ENCODE measurements around the gene RPGR. TPM values are rescaled to one million over a fixed set of nuclear protein-coding genes. Genes with fewer than 3 reads are reported as not detected.

Gene RPGR
- total RNA-seq, 1 experiment from 2014 or later: 23.8 TPM

GRCh38 chrX:38311743-38312142 lies 15.6 kb downstream of the RPGR start:
- no peaks in the 10 kb centered on the region for H3K9me3 Mint-ChIP-seq (ENCODE audit: unreplicated experiment)
- intact Hi-C loops (cut with micrococcal nuclease): loop anchor here (2.0 kb wide), 1 partner anchor 15 kb away; the partner anchor contains the start of gene RPGR
- H3K27ac Mint-ChIP-seq (ENCODE audit: low read depth, unreplicated experiment): no peak overlapping the region
- TSS peak; percentile 57 for BruUV-seq (replicated peaks)
- H3K27me3 Mint-ChIP-seq (ENCODE audit: insufficient read depth, unreplicated experiment): peaks cover 26% of the 10 kb centered on the region
- no peak overlapping the region for H3K4me3 Mint-ChIP-seq (ENCODE audit: unreplicated experiment)
- peaks cover 19% of the 10 kb centered on the region for H3K4me1 Mint-ChIP-seq (ENCODE audit: insufficient read depth, unreplicated experiment)
- TF ChIP-seq CTCF (IDR thresholded peaks at IDR 0.05; ENCODE audit: unreplicated experiment): no peak
- ChIA-PET POLR2A (interaction anchor here (1.7 to 2.9 kb wide), 2 partner anchors 12 to 15 kb away, joined by 5 to 19 read pairs; partner anchors contain the start of gene RPGR), CTCF (interaction anchor here (0.6 to 0.7 kb wide), 2 partner anchors 14 to 62 kb away, joined by 3 read pairs; no protein-coding TSS in a partner anchor)
- no peak for DNase-seq (ENCODE audit: unreplicated experiment)
- H3K36me3 Mint-ChIP-seq (ENCODE audit: insufficient read depth, unreplicated experiment): peaks cover 23% of the 10 kb centered on the region

- Mint-ChIP-seq H3K4me1 (ENCODE audit: insufficient read depth, unreplicated experiment) (peaks cover 6% of the 10 kb centered on the region), H3K27me3 (ENCODE audit: insufficient read depth, unreplicated experiment) (peaks cover 41% of the 10 kb centered on the region), H3K36me3 (ENCODE audit: insufficient read depth, unreplicated experiment) (peaks cover 11% of the 10 kb centered on the region), H3K4me3 (ENCODE audit: unreplicated experiment) (peak overlapping the region; percentile 19), H3K9me3 (ENCODE audit: unreplicated experiment) (no peaks in the 10 kb centered on the region), H3K27ac (ENCODE audit: low read depth, unreplicated experiment) (peak overlapping the region; percentile 95)
- DNase-seq (ENCODE audit: unreplicated experiment): peak; percentile 68
- POLR2A ChIA-PET: interaction anchor here (0.8 to 7.8 kb wide), 3 partner anchors 16 to 500 kb away, joined by 4 to 123 read pairs (median 5); partner anchors contain the start of gene RPGR
- CTCF ChIA-PET: interaction anchor here (0.8 to 5.7 kb wide), 5 partner anchors 11 to 22 kb away, joined by 3 to 42 read pairs (median 3); partner anchors contain the start of gene RPGR
- no TSS peak for BruUV-seq (replicated peaks)
- no peak for TF ChIP-seq CTCF (IDR thresholded peaks at IDR 0.05; ENCODE audit: unreplicated experiment)
- intact Hi-C loops (cut with micrococcal nuclease): loop anchor here (2.0 kb wide), 1 partner anchor 21 kb away; the partner anchor contains the start of gene RPGR
These were observed 21.3 kb downstream of the RPGR start for GRCh38 chrX:38305971-38306370.

- ChIA-PET POLR2A (interaction anchor here (0.6 to 7.8 kb wide), 2 partner anchors 18 to 34 kb away, joined by 3 to 123 read pairs; partner anchors contain the start of gene RPGR), CTCF (interaction anchor here (0.6 to 5.7 kb wide), 4 partner anchors 11 to 36 kb away, joined by 3 to 42 read pairs (median 12); partner anchors contain the start of gene RPGR)
- Mint-ChIP-seq H3K27ac (ENCODE audit: low read depth, unreplicated experiment) (peak overlapping the region; percentile 39), H3K36me3 (ENCODE audit: insufficient read depth, unreplicated experiment) (peaks cover 11% of the 10 kb centered on the region), H3K27me3 (ENCODE audit: insufficient read depth, unreplicated experiment) (peaks cover 46% of the 10 kb centered on the region), H3K9me3 (ENCODE audit: unreplicated experiment) (no peaks in the 10 kb centered on the region), H3K4me1 (ENCODE audit: insufficient read depth, unreplicated experiment) (peaks cover 6% of the 10 kb centered on the region), H3K4me3 (ENCODE audit: unreplicated experiment) (no peak overlapping the region)
- intact Hi-C loops (cut with micrococcal nuclease): loop anchor here (1.0 to 2.0 kb wide), 2 partner anchors 23 to 112 kb away; partner anchors contain the start of gene RPGR
- DNase-seq (ENCODE audit: unreplicated experiment): peak; percentile 47
- peak; percentile 30 for TF ChIP-seq CTCF (IDR thresholded peaks at IDR 0.05; ENCODE audit: unreplicated experiment)
- BruUV-seq (replicated peaks): no TSS peak
These were observed 23.3 kb downstream of the RPGR start for GRCh38 chrX:38304010-38304409.

- H3K36me3 Mint-ChIP-seq (ENCODE audit: insufficient read depth, unreplicated experiment): peaks cover 16% of the 10 kb centered on the region
- ChIA-PET CTCF (interaction anchor here (1.2 to 3.7 kb wide), 4 partner anchors 10 to 102 kb away, joined by 3 to 20 read pairs (median 4); partner anchors contain the start of gene RPGR), POLR2A (interaction anchor here (0.6 to 0.9 kb wide), 2 partner anchors 11 to 73 kb away, joined by 3 read pairs; no protein-coding TSS in a partner anchor)
- DNase-seq (ENCODE audit: unreplicated experiment): no peak
- no peak overlapping the region for H3K4me3 Mint-ChIP-seq (ENCODE audit: unreplicated experiment)
- no TSS peak for BruUV-seq (replicated peaks)
- no peak for TF ChIP-seq CTCF (IDR thresholded peaks at IDR 0.05; ENCODE audit: unreplicated experiment)
- no peak overlapping the region for H3K27ac Mint-ChIP-seq (ENCODE audit: low read depth, unreplicated experiment)
- H3K4me1 Mint-ChIP-seq (ENCODE audit: insufficient read depth, unreplicated experiment): no peaks in the 10 kb centered on the region
- intact Hi-C loops (cut with micrococcal nuclease): no loop called here
- H3K27me3 Mint-ChIP-seq (ENCODE audit: insufficient read depth, unreplicated experiment): peaks cover 7% of the 10 kb centered on the region
- H3K9me3 Mint-ChIP-seq (ENCODE audit: unreplicated experiment): no peaks in the 10 kb centered on the region
These were observed 33.6 kb downstream of the RPGR start for GRCh38 chrX:38293741-38294140.

Data from MCF 10A (cell line).